GM10266 (cell line): ENCODE data around the gene MCRS1.
A peak's percentile ranks its signal among the peaks of the same experiment; 100 is the strongest.

Source experiments
- DNase-seq: peaks from one replicate; pipeline ENCODE4 v3.0.0; 2012; ENCODE audit errors: extremely low spot score
- CTCF ChIP-seq: IDR thresholded peaks from 2 replicates; pipeline ENCODE4 v1.5.1; 2012; ENCODE audit warnings: mild to moderate bottlenecking, low read depth; ENCODE audit not compliant: control insufficient read depth, insufficient read depth; ENCODE audit errors: missing control alignments

The MCRS1 gene

GRCh38 chr12:49548822-49549648 is 18.9 kb downstream of the MCRS1 start:
- TF ChIP-seq CTCF: peak; percentile 52
- DNase-seq: peak; percentile 44

- no peak for TF ChIP-seq CTCF
- no peak for DNase-seq
These were observed 19.5 kb downstream of the MCRS1 start for GRCh38 chr12:49548481-49548821.

DNA sequence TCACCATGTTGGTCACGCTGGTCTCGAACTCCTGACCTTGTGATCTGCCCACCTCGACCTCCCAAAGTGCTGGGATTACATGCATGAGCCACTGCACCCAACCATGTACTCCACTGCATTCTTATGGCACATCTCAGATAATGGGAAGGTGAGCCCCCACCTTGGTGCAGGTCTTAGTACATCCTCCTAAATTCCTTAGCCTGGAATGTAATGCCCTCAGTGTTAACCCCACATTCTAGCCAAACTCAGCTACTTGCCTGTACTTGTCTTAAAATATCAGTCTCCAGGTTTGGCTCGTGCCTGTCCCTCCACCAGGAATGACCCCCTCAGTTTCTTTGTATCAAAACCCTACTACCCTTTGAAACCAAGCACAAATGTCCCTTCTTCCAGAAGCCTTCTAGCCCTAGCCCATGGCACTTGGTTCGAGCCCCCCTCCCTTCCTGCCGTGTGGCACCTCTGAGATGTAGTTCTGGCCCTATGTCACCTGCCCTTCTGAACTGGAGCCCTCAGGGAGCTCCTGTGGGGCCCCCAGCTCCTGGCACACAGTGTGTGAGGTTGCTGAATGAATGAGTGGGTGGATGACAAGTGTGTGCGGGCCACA is 20.8 kb downstream of the MCRS1 start:
- TF ChIP-seq CTCF: no peak
- no peak for DNase-seq

- TF ChIP-seq CTCF: no peak
- DNase-seq: peak; percentile 18
These were observed 21.5 kb downstream of the MCRS1 start for GRCh38 chr12:49546481-49546880.

DNA sequence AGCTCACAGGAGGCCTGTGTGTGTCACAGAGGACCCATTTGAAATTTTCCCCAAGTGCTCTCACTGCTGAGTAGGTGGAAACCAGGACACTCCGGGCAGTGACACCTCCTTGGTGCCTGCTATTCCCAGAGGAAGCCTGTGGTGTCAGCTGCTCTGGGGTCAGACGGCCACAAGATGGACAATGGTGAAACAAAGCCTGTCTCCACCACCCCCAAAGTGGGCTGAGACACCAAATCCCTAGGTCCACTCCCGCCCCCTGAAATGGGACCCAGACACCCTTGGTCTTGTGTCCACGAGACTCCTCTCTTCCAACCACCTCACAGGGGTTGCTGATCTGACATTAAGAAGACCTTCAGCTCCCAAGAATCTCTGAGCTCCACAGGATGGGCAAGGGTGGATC is 22.1 kb downstream of the MCRS1 start:
- DNase-seq: no peak
- TF ChIP-seq CTCF: no peak

DNA sequence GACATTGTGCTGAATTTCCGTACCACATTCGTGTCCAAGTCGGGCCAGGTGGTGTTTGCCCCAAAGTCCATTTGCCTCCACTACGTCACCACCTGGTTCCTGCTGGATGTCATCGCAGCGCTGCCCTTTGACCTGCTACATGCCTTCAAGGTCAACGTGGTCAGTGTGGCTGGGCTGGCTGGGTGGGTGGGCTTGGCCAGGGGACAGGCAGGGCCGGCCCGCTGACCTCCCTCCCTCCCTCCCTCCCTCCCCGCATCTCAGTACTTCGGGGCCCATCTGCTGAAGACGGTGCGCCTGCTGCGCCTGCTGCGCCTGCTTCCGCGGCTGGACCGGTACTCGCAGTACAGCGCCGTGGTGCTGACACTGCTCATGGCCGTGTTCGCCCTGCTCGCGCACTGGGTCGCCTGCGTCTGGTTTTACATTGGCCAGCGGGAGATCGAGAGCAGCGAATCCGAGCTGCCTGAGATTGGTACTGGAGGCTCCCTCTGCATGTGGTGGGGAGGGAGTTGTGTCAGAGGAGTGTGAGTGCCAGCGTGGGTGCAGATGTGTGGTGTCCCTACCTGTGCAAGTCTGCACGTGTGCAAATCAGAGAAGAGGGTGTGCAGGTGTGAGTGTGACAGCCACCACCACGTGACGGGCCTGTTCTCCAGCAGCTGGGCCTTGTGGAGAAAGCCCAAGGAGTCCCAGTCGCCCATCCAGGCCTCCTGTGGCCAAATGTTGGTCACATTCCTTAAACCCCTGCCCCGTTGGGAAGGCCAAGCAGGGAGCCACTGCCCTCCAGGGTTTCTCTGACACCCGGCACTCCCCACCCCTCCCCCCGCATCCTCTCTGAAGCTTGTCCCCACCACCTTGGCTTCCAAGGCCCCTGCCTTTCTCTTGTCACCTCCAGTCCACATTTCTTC is 23.8 kb downstream of the MCRS1 start:
- DNase-seq: peak; percentile 23
- TF ChIP-seq CTCF: no peak
